GM18520 (cell line): ENCODE results near the gene ATG2B.

Experiments used
- ATAC-seq: cut with Tn5 transposase; IDR thresholded peaks from one replicate; pipeline ENCODE4 v1.9.1; 2021; ENCODE audit not compliant: unreplicated experiment

ATG2B gene

GRCh38 chr14:96316087-96316486 is 47.1 kb downstream of the ATG2B start:
- no peak for ATAC-seq

DNA sequence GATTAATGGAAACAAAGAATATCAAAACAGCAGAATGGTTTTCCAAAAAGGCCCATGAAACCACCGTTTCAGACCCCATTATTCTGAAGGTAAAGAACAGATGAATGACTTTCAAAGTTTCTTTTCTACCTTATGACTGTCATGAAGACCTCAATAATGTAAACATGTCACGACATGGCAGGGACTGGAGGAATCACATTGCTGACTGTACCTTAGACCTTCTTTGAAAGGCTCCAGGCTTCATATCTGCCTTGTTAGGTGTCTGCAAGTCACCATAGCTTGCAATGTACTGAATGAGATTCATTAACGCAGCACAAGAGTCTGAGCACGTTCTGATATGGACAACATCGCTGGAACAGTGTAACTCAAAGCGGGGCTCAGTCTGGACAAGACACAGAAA is 52.2 kb downstream of the ATG2B start:
- ATAC-seq = no peak

DNA sequence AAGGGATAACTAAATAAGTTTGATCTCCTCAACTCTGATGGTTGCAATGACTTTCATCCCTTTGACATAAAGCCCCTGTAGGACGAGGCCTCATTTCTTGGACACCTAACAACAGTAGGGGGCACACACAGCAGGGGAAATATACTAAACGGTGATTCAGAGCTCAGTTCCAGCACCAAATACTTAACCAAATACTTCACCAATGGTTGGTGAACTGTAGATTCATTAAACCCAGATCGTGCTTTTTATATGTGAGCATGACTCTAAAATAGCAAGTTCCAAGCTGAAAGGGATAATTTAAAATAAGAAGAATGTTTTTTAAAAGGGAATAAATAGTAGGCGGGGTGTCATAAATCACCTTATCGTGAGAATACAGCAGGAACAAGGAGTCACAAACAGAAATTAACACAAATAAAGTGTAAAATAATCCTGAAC is 53.2 kb downstream of the ATG2B start:
- ATAC-seq = no peak

GRCh38 chr14:96309133-96309895 is 53.8 kb downstream of the ATG2B start:
- ATAC-seq = no peak

DNA sequence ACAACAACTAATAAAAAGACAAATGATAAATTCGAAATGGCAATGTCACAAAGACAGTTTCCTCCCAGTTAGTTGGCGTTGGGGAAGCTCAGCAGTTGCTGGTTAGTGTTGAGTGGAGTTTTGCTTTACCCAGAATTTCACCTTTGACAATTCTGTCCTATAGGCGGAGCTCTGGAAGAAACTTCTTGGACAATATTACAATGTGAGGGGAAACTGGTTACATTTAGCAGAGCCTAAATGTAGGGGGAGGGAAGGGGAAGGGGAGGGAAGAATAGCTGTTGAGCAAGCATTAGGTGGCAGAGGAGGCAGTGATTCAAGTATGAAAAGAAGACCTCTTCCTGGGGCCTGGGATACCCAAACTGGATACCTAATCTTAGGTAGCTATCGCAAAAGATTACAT is 55.7 kb downstream of the ATG2B start:
- no peak for ATAC-seq

GRCh38 chr14:96304956-96305355 is 58.2 kb downstream of the ATG2B start:
- no peak for ATAC-seq

DNA sequence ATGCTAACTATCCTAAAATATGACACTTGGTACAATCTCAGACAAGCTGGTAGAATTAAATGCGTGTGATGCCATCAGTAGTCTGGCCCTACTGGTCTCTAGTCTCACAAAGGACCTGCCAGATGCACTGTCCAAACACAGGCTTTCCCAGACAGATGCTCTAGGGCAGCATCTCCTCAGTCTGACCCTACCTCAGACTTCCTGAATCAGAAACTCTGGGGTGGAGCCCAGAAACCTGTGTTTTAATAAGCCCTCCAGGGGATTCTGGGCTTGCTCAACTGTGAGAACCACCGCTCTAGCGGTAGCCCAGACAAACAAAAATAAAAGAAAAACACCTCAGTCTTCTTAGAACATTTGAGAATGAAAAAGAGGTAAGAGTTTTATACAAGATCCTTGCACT is 59.2 kb downstream of the ATG2B start:
- ATAC-seq = no peak

- no peak for ATAC-seq
Observed at GRCh38 chr14:96299441-96299840, 63.7 kb downstream of the ATG2B start.

DNA sequence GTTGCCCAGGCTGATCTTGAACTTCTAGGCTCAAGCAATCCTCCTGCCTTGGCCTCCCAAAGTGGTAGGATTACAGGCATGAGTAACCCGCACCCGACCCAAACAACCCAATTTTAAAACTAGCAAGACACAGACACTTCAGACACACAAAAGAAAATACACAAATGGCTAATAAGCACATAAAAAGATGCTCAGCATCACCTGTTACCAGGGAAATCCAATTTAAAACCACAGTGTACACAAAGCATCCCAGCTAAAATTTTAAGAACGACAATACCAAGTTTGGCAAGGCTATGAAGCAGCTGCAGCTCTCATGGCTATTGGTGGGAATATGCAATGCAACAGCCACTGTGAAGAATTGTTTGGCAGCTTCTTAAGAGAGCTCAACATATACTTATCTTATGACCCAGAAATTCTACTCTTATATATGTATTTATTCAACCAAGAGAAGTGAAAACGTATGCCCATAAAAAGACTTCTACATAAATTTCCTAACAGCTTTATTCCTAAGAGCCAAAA is 65.1 kb downstream of the ATG2B start:
- ATAC-seq = no peak

DNA sequence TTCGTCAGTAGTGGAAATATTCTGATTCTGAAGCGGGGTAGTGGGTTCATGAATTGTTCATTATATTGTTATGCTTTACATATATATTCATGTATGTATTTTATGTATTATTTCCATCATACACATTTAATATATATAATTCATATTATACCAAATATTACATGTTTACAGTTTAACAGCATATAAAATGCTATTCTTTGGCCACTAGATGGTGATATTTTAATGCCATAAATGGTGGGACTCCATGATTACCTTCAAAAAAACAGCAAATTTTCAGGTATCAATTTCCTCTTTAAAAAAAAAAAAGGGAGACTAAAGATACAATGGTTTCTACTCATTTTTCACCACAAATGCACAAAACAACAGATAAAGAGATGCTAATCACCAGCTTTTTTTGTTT is 66.1 kb downstream of the ATG2B start:
- no peak for ATAC-seq

DNA sequence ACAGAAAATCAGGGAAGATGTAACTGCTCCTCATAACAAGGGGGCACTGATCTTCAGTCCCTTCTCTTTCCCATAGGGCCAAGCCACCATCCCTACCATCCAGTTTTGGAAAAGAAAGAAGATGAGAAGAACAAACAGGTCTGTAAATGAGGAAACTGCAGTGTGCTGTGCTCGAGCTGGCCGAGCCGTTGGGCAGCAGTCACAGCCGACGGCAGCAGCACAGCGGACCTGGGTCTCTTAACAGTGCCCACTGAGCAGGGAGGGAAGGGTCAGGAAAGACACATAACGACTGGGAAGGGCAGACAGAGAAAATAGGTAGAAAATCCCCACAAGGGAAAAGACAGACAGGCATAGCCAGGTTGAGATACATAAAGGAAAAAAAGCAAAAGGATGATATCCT is 68.9 kb downstream of the ATG2B start:
- ATAC-seq = no peak

DNA sequence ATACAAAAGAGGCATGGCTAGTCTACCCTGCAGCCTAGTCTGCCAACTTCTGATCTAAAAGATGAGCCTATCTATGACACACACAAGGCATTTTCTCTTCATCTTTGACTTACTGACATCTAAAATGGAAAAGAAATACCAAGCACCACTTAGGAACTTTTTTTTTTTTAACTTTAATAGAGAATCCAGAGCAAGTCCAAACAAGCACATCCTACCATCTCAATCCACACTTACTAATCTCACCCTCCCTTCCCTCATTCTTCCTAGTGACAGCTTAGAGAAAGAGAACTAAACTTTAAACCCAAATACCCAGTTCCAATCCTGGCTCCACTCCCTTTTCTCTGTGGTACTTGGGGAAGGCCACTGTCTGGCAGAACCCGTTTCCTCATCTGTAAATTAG is 75.3 kb downstream of the ATG2B start:
- no peak for ATAC-seq

GRCh38 chr14:96286251-96286650 is 76.9 kb downstream of the ATG2B start:
- ATAC-seq = no peak

DNA sequence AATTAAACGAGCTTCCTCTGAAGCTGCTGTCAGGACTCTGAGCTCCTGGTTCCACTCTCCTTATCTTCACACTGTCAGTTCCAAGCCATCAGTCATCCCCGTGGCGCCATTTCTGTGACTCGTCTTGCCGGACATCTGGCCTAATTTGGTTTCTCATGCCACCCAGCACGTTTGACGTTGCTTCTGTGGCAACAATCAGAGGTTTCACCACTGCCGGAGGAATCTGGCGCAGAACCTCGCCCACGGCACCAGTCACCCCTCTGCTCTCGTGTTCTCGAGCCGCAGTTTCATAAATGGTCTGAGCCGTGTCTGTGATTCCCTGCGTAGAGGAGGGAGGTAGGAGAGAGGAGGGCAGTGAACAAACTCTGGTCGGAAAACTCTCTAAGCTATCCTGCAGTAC is 77.5 kb downstream of the ATG2B start:
- no peak for ATAC-seq

DNA sequence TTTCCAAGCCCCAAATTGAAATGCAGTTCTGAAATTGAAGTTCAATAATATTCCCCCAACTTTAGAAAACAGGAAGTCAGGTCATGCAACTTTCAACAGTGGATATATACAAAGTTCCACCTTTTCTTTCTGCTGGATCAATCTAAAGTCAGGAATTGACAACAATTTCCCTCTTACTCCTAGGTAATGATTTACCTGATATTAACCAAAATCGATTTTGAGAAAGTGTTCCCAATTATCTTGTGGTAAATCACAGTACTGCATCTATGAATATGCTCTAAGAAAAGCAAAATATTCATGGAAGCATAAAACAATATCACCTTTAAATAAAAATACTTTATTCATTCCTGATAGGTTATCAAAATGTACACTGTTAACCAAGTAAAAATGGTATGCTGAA is 78.7 kb downstream of the ATG2B start:
- no peak for ATAC-seq

DNA sequence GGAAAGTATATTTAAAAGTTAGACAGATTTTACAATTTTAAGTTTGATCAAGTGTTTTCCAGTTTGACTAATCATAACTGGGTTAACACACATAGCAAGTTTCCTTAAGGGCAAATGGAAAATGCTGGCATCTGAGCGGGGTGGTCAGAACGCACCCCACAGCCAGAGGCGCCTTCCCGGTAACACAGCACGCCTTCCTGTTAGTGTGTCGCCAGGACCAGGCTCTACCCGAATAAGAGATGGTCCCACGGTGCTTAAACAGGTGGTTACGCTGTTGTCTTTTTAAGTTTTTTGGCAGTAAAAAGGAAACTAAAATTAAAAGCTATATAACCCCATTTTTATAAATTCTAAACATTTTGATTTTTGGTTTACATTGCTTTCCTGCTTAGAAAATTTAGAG is 79.1 kb downstream of the ATG2B start:
- ATAC-seq = no peak

GRCh38 chr14:96281486-96281885 is 81.7 kb downstream of the ATG2B start:
- ATAC-seq = no peak

DNA sequence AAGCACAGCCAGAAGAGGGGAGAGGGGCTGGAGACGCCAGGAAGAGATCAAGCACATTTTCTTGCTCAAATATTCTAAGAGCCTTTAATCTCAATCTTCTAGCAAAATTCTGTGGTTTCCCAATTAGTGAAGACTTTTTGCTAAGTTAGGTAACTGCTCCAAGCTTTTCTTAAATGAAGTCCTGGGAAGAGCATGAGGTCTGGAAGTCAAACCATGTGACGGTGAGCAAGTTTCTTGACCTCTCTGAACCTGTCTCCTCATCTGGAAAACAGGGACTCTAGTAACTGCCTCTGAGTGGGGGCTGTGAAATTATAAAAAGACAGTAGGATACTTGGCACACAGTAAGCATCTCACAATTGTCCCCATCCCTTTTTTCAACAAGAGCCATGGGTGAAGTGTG is 83.0 kb downstream of the ATG2B start:
- no peak for ATAC-seq

DNA sequence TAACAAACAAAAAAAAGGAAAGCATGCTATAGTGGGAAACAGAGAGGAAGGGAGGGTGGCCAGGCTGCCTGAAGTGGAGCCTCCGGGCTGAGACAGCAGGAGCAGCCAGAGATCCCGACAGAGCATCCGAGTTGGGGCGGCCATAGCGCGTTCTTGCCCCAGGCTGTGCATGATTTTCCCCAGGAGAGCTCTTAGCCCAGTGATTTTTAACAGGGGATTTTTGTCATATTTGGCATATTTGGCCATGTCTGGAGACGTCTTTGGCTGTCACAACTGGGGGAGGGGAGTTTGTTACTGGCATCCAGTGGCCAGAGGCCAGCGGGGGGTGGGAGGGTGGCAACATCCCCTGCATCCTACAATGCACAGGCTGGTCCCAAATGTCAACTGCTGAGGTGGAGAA is 83.6 kb downstream of the ATG2B start:
- no peak for ATAC-seq

DNA sequence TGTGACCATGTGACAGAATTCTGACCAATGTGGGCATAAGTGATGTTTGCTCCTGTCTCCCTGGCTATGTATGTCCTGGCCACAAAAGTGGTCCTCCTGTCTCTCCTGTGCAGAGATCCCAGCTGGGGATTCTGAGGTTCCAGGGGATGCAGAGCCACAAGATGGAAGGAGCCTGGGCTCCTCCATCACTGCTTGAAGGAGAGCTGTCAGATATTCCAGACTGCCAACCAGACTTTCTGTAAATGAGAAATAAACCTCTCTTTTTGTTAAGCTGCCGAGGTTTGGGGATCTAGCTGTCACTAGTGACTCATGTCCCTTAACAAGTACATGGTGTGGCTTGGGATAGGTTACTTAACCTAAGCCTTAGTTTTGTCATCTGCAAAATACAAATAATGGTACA is 85.3 kb downstream of the ATG2B start:
- no peak for ATAC-seq

DNA sequence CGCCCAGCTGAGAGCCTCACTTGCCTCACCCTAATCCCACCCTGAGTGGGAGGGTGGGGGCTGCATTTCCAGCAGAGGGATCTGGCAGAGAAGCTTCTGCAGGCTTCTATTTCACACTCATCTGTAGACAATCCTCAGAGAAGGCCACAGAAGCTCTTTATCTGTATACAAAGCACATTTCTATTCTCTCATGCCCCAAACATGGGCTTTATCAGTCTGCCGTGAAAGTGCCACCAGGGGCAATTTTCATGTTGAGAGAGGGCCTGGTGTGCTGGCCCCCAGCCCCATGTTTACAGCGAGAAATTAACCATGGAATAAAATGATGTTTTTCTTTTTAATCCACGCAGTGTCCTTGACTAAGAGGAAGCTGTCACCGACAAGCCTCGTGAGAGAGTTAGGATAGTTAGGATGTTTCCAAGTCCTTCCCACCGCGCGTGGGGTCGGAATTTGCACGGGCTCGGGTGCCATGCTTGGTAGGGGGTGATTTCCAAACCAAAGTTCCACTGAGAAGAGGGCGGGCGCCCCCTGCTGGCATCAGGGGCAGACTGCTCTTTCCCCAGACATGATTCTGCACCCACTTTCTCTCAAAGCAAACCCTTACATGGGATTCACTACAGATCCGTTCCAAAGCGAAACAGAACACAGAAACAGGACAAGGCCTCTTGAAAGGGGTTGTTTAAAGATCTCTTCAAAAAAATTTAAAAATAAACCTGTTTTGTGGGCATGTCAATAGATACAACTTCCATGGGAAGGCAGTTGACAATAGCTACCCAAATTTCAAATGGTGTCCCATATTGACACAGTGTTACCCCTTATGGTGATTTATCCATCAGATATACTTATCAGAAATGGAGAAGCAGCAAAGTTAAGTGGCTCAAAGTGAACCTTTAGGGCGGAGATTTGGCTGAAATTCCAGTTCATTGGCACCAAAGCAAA is 87.7 kb downstream of the ATG2B start:
- ATAC-seq = no peak

DNA sequence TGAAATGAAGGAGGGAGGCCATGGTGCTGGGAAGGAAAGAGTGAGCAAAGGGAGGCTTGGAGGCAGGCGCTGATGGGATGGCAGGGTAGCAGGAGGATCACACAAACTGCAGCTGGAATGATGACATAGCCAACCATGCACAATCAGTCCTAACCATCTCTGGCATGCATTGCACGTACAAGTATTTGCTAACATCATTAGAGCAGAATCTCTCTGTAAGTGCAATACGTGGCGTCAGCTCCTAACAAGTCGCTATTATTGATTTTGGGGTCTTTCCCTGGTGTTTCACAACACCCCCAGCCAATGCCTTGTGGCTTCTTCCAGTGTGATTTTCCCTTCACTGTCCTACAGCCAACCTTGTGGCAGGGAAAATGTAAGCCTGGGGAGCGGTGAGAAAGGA is 88.6 kb downstream of the ATG2B start:
- no peak for ATAC-seq
